Measurements from ENCODE around the gene ZC3H7B.

DNA sequence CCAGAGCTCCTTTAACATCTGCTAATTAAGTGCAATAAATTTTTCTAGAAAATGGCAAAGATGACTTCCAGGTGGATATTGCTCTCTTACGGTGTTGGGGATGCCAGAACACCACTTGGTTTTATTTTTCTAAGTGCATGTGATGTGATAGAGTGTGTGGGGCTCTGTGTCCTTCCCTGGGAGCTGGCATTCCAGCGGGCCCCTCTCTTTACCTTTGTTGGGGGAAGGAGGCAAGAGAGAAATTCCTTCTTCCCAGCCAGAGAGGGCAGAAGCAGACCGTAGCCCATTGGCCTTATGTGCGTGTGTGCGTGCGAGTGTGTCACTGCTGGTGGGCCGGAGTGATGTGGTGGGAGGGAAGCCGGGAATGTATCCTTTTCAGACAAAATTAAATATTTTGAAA is 97.6 kb downstream of the ZC3H7B start:
- TF ChIP-seq, protein P1, sequence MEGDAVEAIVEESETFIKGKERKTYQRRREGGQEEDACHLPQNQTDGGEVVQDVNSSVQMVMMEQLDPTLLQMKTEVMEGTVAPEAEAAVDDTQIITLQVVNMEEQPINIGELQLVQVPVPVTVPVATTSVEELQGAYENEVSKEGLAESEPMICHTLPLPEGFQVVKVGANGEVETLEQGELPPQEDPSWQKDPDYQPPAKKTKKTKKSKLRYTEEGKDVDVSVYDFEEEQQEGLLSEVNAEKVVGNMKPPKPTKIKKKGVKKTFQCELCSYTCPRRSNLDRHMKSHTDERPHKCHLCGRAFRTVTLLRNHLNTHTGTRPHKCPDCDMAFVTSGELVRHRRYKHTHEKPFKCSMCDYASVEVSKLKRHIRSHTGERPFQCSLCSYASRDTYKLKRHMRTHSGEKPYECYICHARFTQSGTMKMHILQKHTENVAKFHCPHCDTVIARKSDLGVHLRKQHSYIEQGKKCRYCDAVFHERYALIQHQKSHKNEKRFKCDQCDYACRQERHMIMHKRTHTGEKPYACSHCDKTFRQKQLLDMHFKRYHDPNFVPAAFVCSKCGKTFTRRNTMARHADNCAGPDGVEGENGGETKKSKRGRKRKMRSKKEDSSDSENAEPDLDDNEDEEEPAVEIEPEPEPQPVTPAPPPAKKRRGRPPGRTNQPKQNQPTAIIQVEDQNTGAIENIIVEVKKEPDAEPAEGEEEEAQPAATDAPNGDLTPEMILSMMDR (IDR thresholded peaks at IDR 0.05; ENCODE audit: low read depth, low read length, poor library complexity, severe bottlenecking): no peak
- no peak for TF ChIP-seq EZH2phosphoT487 (IDR thresholded peaks at IDR 0.05; ENCODE audit: borderline replicate concordance, low read length)

All from DOHH2 (cell line).